B cell (primary cell): ENCODE measurements around the gene ABCC3. TPM values are rescaled to one million over a fixed set of nuclear protein-coding genes. Genes with fewer than 3 reads are reported as not detected.

ENCODE experiments used
- ATAC-seq: fragments of 200-7000 bp; cut with Tn5 transposase; one replicate; pipeline ENCODE4 v1.10.0; 2021; ENCODE audit warnings: low read depth, mild to moderate bottlenecking, moderate number of reproducible peaks, moderate library complexity
- CTCF ChIA-PET: fragments of 350-600 bp; sonication (Branson Sonifier 250); formaldehyde crosslinking; loops from one replicate; lab custom pipeline; 2021; ENCODE audit warnings: antibody characterized with exemption, inconsistent platforms; lab: Charles Lee
- POLR2A ChIA-PET: fragments of 350-600 bp; sonication (Branson Sonifier 250); formaldehyde crosslinking; loops from one replicate; lab custom pipeline; 2021; ENCODE audit warnings: antibody characterized with exemption; lab: Charles Lee
- DNase-seq: peaks from one replicate; pipeline ENCODE4 v3.0.0; 2013
- H2AFZ ChIP-seq: 2 replicates; pipeline ENCODE4 v1.6.1; 2012; ENCODE audit warnings: mild to moderate bottlenecking, low read depth, low read length; ENCODE audit not compliant: insufficient read depth, poor library complexity, severe bottlenecking
- H3K27ac ChIP-seq, 2 donors: 1 replicate in 1 of 2; 2 replicates in 1 of 2; pipeline ENCODE4 v1.5.1; 2012 to 2013; ENCODE audit warnings: low read length in 2 of 2, mild to moderate bottlenecking in 2 of 2, moderate library complexity in 1 of 2
- H3K27me3 ChIP-seq, 4 experiments: fragments of 200-600 bp in 1 of 4; sonication (generic) in 1 of 4; replicated peaks in 1 of 4; 1 replicate in 2 of 4; 2 replicates in 2 of 4; pipeline versions ENCODE4 v1.6.1 to v1.7.0; 2013 to 2016; ENCODE audit warnings: low read length in 3 of 4, mild to moderate bottlenecking in 2 of 4, mixed read lengths in 1 of 4, moderate library complexity in 1 of 4; ENCODE audit not compliant: insufficient read depth in 4 of 4, control insufficient read depth in 3 of 4; ENCODE audit errors: control extremely low read depth in 1 of 4
- H3K36me3 ChIP-seq, 2 experiments: replicated peaks in 1 of 2; 1 replicate in 1 of 2; 2 replicates in 1 of 2; pipeline versions ENCODE4 v1.6.1 to v1.7.1; 2013; ENCODE audit warnings: low read length in 1 of 2; ENCODE audit not compliant: insufficient read depth in 2 of 2, control insufficient read depth in 1 of 2; ENCODE audit errors: control extremely low read depth in 1 of 2, extremely low read depth in 1 of 2
- H3K4me1 ChIP-seq, 2 donors: fragments of 200-600 bp in 1 of 2; sonication (generic) in 1 of 2; 1 replicate in 1 of 2; 2 replicates in 1 of 2; pipeline versions ENCODE4 v1.5.1 to v1.6.1; 2013 to 2017; ENCODE audit warnings: low read length in 2 of 2; ENCODE audit not compliant: control insufficient read depth in 2 of 2, insufficient read depth in 2 of 2
- H3K4me2 ChIP-seq: replicated peaks from 2 replicates; pipeline ENCODE3; 2012; ENCODE audit warnings: mild to moderate bottlenecking, low read depth, low read length; ENCODE audit not compliant: poor library complexity, severe bottlenecking
- H3K4me3 ChIP-seq, 5 experiments: fragments of 200-600 bp in 1 of 5; sonication (generic) in 1 of 5; 1 replicate in 3 of 5; 2 replicates in 2 of 5; pipeline versions ENCODE4 v1.5.1 to v1.7.0; 2011 to 2016; ENCODE audit warnings: low read length in 4 of 5, mild to moderate bottlenecking in 4 of 5, low read depth in 2 of 5, control low read depth in 1 of 5, moderate library complexity in 1 of 5; ENCODE audit not compliant: insufficient read depth in 1 of 5; ENCODE audit errors: control extremely low read depth in 1 of 5, extremely low read depth in 1 of 5
- H3K79me2 ChIP-seq: fragments of 200-600 bp; sonication (generic); one replicate; pipeline ENCODE4 v1.6.0; 2016; ENCODE audit warnings: low read length; ENCODE audit not compliant: control insufficient read depth, insufficient read depth
- H3K9ac ChIP-seq: fragments of 200-600 bp; sonication (generic); 2 replicates; pipeline ENCODE4 v1.6.1; 2017; ENCODE audit warnings: mild to moderate bottlenecking, low read length, moderate library complexity
- H3K9me3 ChIP-seq, 3 donors: one replicate each; pipeline versions ENCODE4 v1.6.1 to v1.7.1; 2013; ENCODE audit warnings: low read length in 2 of 3; ENCODE audit not compliant: control insufficient read depth in 2 of 3, insufficient read depth in 1 of 3; ENCODE audit errors: control extremely low read depth in 1 of 3
- H4K20me1 ChIP-seq: 2 replicates; pipeline ENCODE4 v1.6.0; 2012; ENCODE audit warnings: mild to moderate bottlenecking, low read length; ENCODE audit not compliant: insufficient read depth, control insufficient read depth, poor library complexity, severe bottlenecking
- H3K27ac Mint-ChIP-seq: one replicate; pipeline ENCODE4 v1.8.0; 2021; ENCODE audit warnings: mixed read lengths
- H3K27me3 Mint-ChIP-seq: one replicate; pipeline ENCODE4 v1.8.0; 2021; ENCODE audit warnings: mixed read lengths
- H3K4me1 Mint-ChIP-seq: one replicate; pipeline ENCODE4 v1.8.0; 2021; ENCODE audit warnings: mixed read lengths
- H3K4me3 Mint-ChIP-seq: one replicate; pipeline ENCODE4 v1.8.0; 2021; ENCODE audit warnings: mixed read lengths
- H3K9me3 Mint-ChIP-seq: one replicate; pipeline ENCODE4 v1.8.0; 2022; ENCODE audit warnings: mixed read lengths; ENCODE audit not compliant: insufficient read depth
- EZH2 ChIP-seq: IDR thresholded peaks from 2 replicates; pipeline ENCODE4 v1.6.1; 2012; ENCODE audit warnings: borderline replicate concordance, low read depth, mild to moderate bottlenecking, moderate library complexity, low read length; ENCODE audit not compliant: insufficient read depth, poor library complexity, severe bottlenecking
- WGBS: methylation state at CpG from one replicate; pipeline ENCODE4 v1.1.5; 2013; ENCODE audit warnings: missing lambda C conversion rate; ENCODE audit not compliant: insufficient coverage; 5-methylcytosine and 5-hydroxymethylcytosine counted together
- intact Hi-C: fragments of 100-400 bp; cut with micrococcal nuclease; formaldehyde crosslinking; loops from one replicate; pipeline ENCODE4 v1.10.0; 2022
- polyA plus RNA-seq: library from polyadenylated mRNA; depleted of rRNA; stranded (reverse); fragments of >200 nt; gene quantifications from 2 replicates; pipeline ENCODE4 v1.2.3, GENCODE V29; 2012
- total RNA-seq, 2 donors: library from RNA; stranded (reverse); fragments of 120-200 nt in 1 of 2; gene quantifications; 1 replicate in 1 of 2; 2 replicates in 1 of 2; pipeline versions ENCODE4 v1.2.3 to v1.2.4, GENCODE V29; 2013 to 2022
- TF ChIP-seq, protein P1 (sequence below): fragments of 200-600 bp; IDR thresholded peaks from one replicate; pipeline ENCODE4 v1.8.0; 2022; ENCODE audit warnings: antibody characterized with exemption, mild to moderate bottlenecking

Gene ABCC3
- total and polyA plus RNA-seq, 2 donors (not counting 1 experiment from before 2014, with no cell fraction given) = 0.05 to 0.60 TPM

DNA sequence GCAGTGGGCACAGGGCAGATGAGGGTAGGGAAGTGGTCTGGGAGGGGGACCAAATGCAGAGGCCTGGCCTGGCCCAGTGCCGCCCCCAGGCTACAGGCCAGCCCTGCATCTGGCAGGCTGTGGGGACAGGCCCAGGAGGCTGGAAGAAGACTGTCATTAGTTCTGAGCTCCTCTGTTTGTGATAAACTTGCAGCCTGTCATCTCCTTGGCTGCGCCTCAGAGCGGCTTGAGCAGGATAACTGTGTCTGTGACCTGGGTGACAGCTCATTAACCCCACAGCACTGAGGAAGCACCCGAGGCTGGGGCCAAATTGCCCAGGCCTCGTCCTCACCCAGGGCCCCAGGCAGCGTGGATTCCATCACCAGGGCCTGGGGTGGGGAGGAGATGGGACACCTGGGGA lies 23.9 kb downstream of the ABCC3 start:
- H3K4me1 Mint-ChIP-seq = no peaks in the 10 kb centered on the region
- H3K4me3 Mint-ChIP-seq = no peak overlapping the region
- Histone ChIP-seq H3K4me2 (no peak overlapping the region), H3K4me3 (no peak overlapping the region), H3K36me3 (no peaks in the 10 kb centered on the region), H3K27me3 (peaks cover 0 to 4% (median 0%) of the 10 kb centered on the region in 4 experiments), H4K20me1 (no peaks in the 10 kb centered on the region), H3K9ac (no peak overlapping the region), H3K9me3 (no peaks in the 10 kb centered on the region), H3K79me2 (no peaks in the 10 kb centered on the region), H2AFZ (no peak overlapping the region), H3K27ac (no peak overlapping the region), H3K4me1 (no peaks in the 10 kb centered on the region)
- CTCF ChIA-PET = no interaction called here
- POLR2A ChIA-PET = no interaction called here
- TF ChIP-seq EZH2 = no peak
- TF ChIP-seq, protein P1, sequence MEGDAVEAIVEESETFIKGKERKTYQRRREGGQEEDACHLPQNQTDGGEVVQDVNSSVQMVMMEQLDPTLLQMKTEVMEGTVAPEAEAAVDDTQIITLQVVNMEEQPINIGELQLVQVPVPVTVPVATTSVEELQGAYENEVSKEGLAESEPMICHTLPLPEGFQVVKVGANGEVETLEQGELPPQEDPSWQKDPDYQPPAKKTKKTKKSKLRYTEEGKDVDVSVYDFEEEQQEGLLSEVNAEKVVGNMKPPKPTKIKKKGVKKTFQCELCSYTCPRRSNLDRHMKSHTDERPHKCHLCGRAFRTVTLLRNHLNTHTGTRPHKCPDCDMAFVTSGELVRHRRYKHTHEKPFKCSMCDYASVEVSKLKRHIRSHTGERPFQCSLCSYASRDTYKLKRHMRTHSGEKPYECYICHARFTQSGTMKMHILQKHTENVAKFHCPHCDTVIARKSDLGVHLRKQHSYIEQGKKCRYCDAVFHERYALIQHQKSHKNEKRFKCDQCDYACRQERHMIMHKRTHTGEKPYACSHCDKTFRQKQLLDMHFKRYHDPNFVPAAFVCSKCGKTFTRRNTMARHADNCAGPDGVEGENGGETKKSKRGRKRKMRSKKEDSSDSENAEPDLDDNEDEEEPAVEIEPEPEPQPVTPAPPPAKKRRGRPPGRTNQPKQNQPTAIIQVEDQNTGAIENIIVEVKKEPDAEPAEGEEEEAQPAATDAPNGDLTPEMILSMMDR = no peak
- intact Hi-C loops = no loop called here
- no peak overlapping the region for H3K27ac Mint-ChIP-seq
- H3K9me3 Mint-ChIP-seq = no peaks in the 10 kb centered on the region
- ATAC-seq = no peak
- peaks cover 11% of the 10 kb centered on the region for H3K27me3 Mint-ChIP-seq
- whole genome bisulfite sequencing = 93% methylated on average over 4 of the region's 6 CpGs
- no peak for DNase-seq

DNA sequence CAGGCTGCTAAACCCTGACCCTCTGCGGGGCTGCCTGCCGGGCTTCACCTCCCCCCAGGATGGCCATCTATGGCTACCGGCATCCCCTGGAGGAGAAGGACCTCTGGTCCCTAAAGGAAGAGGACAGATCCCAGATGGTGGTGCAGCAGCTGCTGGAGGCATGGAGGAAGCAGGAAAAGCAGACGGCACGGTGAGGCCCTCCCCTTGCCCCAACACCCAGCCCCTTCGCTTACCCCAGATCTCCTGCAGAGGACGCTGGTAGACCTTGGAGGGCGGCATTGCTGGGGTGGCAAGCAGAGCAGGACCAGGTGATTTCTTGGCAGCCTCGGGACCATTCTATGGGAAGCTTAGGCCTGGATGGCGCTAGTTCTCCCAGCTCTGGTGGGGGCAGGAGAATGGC lies 24.5 kb downstream of the ABCC3 start:
- POLR2A ChIA-PET = no interaction called here
- Histone ChIP-seq H3K79me2 (no peaks in the 10 kb centered on the region), H3K27ac (no peak overlapping the region), H3K4me1 (no peaks in the 10 kb centered on the region), H2AFZ (no peak overlapping the region), H3K36me3 (no peaks in the 10 kb centered on the region), H3K27me3 (peaks cover 0 to 4% (median 0%) of the 10 kb centered on the region in 4 experiments), H3K4me2 (no peak overlapping the region), H3K9me3 (no peaks in the 10 kb centered on the region), H3K4me3 (no peak overlapping the region), H3K9ac (no peak overlapping the region), H4K20me1 (no peaks in the 10 kb centered on the region)
- peaks cover 9% of the 10 kb centered on the region for H3K27me3 Mint-ChIP-seq
- H3K4me1 Mint-ChIP-seq = no peaks in the 10 kb centered on the region
- intact Hi-C loops = no loop called here
- CTCF ChIA-PET = no interaction called here
- DNase-seq (no peak), ATAC-seq (no peak)
- TF ChIP-seq EZH2 = no peak
- TF ChIP-seq, protein P1 = no peak
- H3K4me3 Mint-ChIP-seq = no peak overlapping the region
- H3K27ac Mint-ChIP-seq = no peak overlapping the region
- WGBS = 97% methylated on average over 7 of the region's 10 CpGs
- H3K9me3 Mint-ChIP-seq = no peaks in the 10 kb centered on the region
